Mucosa of descending colon (tissue), 3 donors: ENCODE measurements around the gene TMEM30B. TPM values are rescaled to one million over a fixed set of nuclear protein-coding genes. Genes with fewer than 3 reads are reported as not detected.

Experiments used
- ATAC-seq: fragments of 200-7000 bp; cut with Tn5 transposase; one replicate; pipeline ENCODE4 v1.9.1; 2020; ENCODE audit warnings: mild to moderate bottlenecking, moderate library complexity
- DNase-seq, 3 donors: peaks; one replicate each; pipeline ENCODE4 v3.0.0-alpha.2; 2020
- H3K36me3 ChIP-seq: fragments of 200-600 bp; one replicate; pipeline ENCODE4 v1.8.0; 2021; ENCODE audit warnings: low read depth, mild to moderate bottlenecking
- H3K4me1 ChIP-seq: fragments of 200-600 bp; one replicate; pipeline ENCODE4 v1.8.0; 2021; ENCODE audit warnings: low read depth, mild to moderate bottlenecking
- H3K4me3 ChIP-seq: fragments of 200-600 bp; one replicate; pipeline ENCODE4 v1.8.0; 2021; ENCODE audit warnings: mild to moderate bottlenecking
- H3K9me3 ChIP-seq: fragments of 200-600 bp; one replicate; pipeline ENCODE4 v1.8.0; 2021; ENCODE audit warnings: mild to moderate bottlenecking
- CTCF ChIP-seq: fragments of 200-600 bp; IDR thresholded peaks from one replicate; pipeline ENCODE4 v1.8.0; 2022; ENCODE audit warnings: antibody characterized with exemption, mild to moderate bottlenecking
- intact Hi-C, 2 donors: fragments of 100-400 bp; cut with DNase I in 1 of 2; cut with micrococcal nuclease in 1 of 2; formaldehyde crosslinking; loops; one replicate each; pipeline versions ENCODE4 v1.11.0 to v1.11.1; 2022; cut with DNase I, micrococcal nuclease
- total RNA-seq, 3 donors: library from RNA; stranded (reverse); fragmentation: NEBNext Ultra II Directional in 2 of 3; extraction: Animal tissue kit (Norgen Biotek cat#: 25700) in 2 of 3; gene quantifications; one replicate each; pipeline versions ENCODE4 v1.2.1 to v1.2.4, GENCODE V29; 2021 to 2023
- donor health status: DM: no; HTN: no; CAD: no; lungs with moderate emphysema.
- donor health status: DM: no; HTN: no; CAD: no.
- donor health status: DM: no; HTN: yes; CAD: no.

TMEM30B gene
- total RNA-seq, 3 donors from 2014 or later, result 26.2 to 83.8 (median 54.1) TPM

- peak; percentile 33 for TF ChIP-seq CTCF
- peak in 1 of 3 donors; percentile 41 for DNase-seq
- intact Hi-C loops, result no loop called here
Observed at GRCh38 chr14:61296719-61297502, 15.8 kb upstream of the TMEM30B start.

GRCh38 chr14:61296151-61296550 lies 15.0 kb upstream of the TMEM30B start:
- TF ChIP-seq CTCF, result no peak
- DNase-seq (no peak), ATAC-seq (no peak)
- intact Hi-C loops, result no loop called here
- no peaks in the 10 kb centered on the region for H3K36me3 ChIP-seq
- peaks cover 4% of the 10 kb centered on the region for H3K4me1 ChIP-seq
- no peak overlapping the region for H3K4me3 ChIP-seq
- no peaks in the 10 kb centered on the region for H3K9me3 ChIP-seq

More at GRCh38 chr14:61296719-61297502, 15.8 kb upstream of the TMEM30B start:
- peaks cover 4% of the 10 kb centered on the region for H3K4me1 ChIP-seq
- H3K36me3 ChIP-seq, result no peaks in the 10 kb centered on the region
- no peaks in the 10 kb centered on the region for H3K9me3 ChIP-seq
- no peak overlapping the region for H3K4me3 ChIP-seq
- peak; percentile 57 for ATAC-seq

- Histone ChIP-seq H3K36me3 (no peaks in the 10 kb centered on the region), H3K4me3 (no peak overlapping the region), H3K4me1 (no peaks in the 10 kb centered on the region), H3K9me3 (no peaks in the 10 kb centered on the region)
- TF ChIP-seq CTCF, result no peak
- intact Hi-C loops, result no loop called here
- DNase-seq, result no peak
- ATAC-seq, result no peak
Observed at GRCh38 chr14:61290701-61291100, 9.6 kb upstream of the TMEM30B start.

- H3K36me3 ChIP-seq, result no peaks in the 10 kb centered on the region
- TF ChIP-seq CTCF, result no peak
- ATAC-seq, result no peak
- no peak for DNase-seq
- intact Hi-C loops, result no loop called here
- no peak overlapping the region for H3K4me3 ChIP-seq
- H3K4me1 ChIP-seq, result peaks cover 6% of the 10 kb centered on the region
- no peaks in the 10 kb centered on the region for H3K9me3 ChIP-seq
Observed at GRCh38 chr14:61288720-61289119, 7.6 kb upstream of the TMEM30B start.

- no peak for TF ChIP-seq CTCF
- intact Hi-C loops, result no loop called here
- ATAC-seq (no peak), DNase-seq (no peak)
- Histone ChIP-seq H3K4me1 (peaks cover 6% of the 10 kb centered on the region), H3K9me3 (no peaks in the 10 kb centered on the region), H3K4me3 (no peak overlapping the region), H3K36me3 (no peaks in the 10 kb centered on the region)
Observed at GRCh38 chr14:61288228-61288627, 7.1 kb upstream of the TMEM30B start.
